ENCODE measurements around the gene RNF6. TPM values are rescaled to one million over a fixed set of nuclear protein-coding genes. Genes with fewer than 3 reads are reported as not detected.
A peak's percentile ranks its signal among the peaks of the same experiment; 100 is the strongest.

RNF6 gene
- total RNA-seq, 1 experiment from 2014 or later, result 25.6 TPM

GRCh38 chr13:26225896-26226617 is 3.9 kb upstream of the RNF6 start:
- no peak for DNase-seq (ENCODE audit: low spot score)

GRCh38 chr13:26222520-26223046 is 469 bp upstream of the RNF6 start:
- DNase-seq (ENCODE audit: low spot score), result no peak

GRCh38 chr13:26221399-26221720 is 754 bp downstream of the RNF6 start:
- no peak for DNase-seq (ENCODE audit: low spot score)

DNA sequence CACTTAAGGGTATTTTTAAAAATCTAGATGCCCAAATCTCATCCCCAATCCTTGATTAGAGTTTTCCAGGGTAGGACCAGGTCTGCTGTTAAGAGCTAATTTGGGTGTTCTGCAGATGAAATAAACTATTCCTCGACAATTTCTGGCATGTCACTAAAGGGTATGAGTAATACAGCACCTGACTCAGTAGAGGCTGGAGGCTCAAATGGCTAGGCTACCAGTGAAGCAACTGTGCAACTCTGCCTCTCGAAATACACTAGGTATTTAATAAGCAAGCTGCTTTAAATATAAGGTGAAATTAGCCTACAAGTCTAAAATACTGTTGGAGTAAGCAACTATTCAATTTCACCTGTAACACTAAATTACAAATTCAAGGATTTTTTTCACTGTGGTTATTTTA is 1.5 kb downstream of the RNF6 start:
- no peak for DNase-seq (ENCODE audit: low spot score)

DNA sequence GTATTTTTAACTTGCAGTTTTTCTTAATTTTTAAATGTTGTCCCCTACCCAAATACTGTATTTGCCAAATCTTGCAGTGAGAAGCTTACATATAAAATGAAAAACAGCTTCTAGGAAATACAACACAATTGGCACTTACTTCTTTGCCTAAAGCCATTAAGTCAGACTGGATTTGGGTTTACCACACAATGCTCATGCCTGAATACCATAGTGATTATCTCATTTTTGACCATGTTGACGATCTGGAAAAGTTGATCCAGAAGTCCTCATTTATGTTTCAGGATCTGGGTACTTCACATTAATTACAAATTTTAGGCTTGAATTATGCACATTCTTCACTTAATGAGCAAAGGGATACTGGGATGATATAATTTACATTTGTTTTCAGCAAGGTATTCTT is 2.4 kb downstream of the RNF6 start:
- DNase-seq (ENCODE audit: low spot score), result no peak

- no peak for DNase-seq (ENCODE audit: low spot score)
Measured at GRCh38 chr13:26216042-26216441, 6.1 kb downstream of the RNF6 start.

- DNase-seq (ENCODE audit: low spot score), result no peak
Measured at GRCh38 chr13:26213982-26214381, 8.1 kb downstream of the RNF6 start.

DNA sequence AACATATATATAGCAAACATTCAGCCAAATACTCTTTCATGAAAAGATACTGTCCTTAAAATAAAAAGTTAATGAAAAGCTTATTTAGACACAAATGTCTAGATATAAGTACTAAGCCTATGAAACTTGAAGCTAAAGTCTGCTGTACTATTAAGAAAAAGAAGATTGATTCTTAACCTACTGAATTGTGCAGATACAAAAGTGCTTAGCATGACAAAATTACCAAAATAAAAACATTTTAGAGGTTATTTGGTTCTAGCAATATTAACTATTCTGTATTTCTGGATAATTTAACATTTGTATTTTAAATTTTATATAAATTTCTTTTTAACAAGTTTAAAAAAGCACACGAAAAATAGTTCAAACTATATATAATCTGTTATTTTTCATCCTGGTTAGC is 8.8 kb downstream of the RNF6 start:
- DNase-seq (ENCODE audit: low spot score), result no peak

- no peak for DNase-seq (ENCODE audit: low spot score)
Measured at GRCh38 chr13:26208287-26208686, 13.8 kb downstream of the RNF6 start.

- no peak for DNase-seq (ENCODE audit: low spot score)
Measured at GRCh38 chr13:26202365-26202972, 19.6 kb downstream of the RNF6 start.

- no peak for DNase-seq (ENCODE audit: low spot score)
Measured at GRCh38 chr13:26200811-26201210, 21.3 kb downstream of the RNF6 start.

DNA sequence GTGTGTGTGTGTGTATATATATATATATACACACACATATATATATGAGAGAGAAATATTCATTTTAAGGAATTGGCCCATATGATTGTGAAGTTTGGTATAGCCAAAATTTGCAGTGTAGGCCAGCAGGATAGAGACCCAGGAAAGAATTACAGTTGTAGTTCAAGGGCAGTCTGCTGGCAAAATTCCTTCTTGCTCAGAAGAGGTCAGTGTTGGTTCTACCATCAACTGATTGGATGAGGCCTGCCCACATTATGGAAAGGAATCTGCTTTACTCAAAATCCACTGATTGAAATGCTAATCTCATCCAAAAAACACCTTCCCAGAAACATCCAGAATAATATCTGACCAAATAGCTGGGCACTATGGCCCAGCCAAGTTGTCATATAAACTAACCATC is 24.0 kb downstream of the RNF6 start:
- DNase-seq (ENCODE audit: low spot score), result no peak

- DNase-seq (ENCODE audit: low spot score), result no peak
Measured at GRCh38 chr13:26197298-26197697, 24.8 kb downstream of the RNF6 start.

GRCh38 chr13:26186995-26187394 is 35.1 kb downstream of the RNF6 start:
- DNase-seq (ENCODE audit: low spot score), result no peak

DNA sequence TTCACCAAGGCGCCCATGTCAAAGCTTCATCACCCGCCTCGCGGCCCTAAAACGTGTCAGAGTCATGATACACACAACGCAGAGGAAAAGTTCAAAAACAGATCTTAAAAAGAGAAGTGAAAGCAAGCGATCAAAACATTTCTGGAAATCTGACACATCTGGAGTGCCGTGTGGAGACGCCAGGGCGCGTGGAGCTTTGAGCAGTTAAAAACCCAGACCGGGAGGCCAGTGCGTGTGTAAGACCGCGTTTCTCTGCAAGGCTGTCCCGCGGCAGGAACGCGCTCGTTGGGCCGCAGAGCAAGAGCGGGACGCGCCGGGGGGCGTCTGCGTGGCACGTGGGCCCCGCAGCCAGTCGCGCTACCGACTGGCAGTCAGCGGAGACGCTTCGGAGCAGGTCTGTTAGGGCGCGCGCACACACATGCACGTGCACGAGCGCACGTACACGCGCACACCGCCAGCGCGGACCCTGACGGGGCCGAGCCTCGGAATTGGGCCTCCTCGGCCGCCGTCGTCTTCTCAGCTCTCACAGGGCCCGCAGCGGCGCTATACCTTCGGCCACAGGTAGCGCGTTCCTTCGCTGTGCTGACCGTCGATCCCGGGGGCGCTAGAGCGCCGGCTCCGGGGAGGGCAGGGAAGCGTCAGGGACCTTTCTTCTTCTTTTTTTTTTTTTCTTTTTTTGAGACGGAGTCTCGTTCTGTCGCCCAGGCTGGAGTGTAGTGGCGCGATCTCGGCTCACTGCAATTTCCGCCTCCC is 35.8 kb downstream of the RNF6 start:
- DNase-seq (ENCODE audit: low spot score), result peak; percentile 85

GRCh38 chr13:26185720-26186117 is 36.4 kb downstream of the RNF6 start:
- DNase-seq (ENCODE audit: low spot score), result no peak

DNA sequence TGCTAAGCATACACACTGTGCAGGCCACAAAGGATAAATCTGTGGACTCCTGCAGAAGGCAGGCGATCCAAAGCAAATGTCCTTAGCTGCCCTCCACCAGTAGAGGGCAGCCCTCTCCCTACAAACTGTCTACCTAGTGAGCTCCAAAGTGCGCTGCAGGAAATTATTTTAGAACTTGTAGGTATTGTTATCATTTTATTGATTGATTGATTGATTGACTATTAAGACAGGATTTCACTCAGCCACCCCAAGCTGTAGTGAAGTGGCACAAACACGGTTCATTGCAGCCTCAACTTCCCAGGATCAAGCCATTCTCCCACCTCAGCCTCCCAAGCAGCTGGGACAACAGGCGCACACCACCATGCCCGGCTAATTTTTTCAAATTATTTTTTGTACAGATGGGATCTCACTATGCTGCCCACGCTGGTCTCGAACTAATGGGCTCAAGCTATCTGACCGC is 37.3 kb downstream of the RNF6 start:
- peak; percentile 40 for DNase-seq (ENCODE audit: low spot score)

DNA sequence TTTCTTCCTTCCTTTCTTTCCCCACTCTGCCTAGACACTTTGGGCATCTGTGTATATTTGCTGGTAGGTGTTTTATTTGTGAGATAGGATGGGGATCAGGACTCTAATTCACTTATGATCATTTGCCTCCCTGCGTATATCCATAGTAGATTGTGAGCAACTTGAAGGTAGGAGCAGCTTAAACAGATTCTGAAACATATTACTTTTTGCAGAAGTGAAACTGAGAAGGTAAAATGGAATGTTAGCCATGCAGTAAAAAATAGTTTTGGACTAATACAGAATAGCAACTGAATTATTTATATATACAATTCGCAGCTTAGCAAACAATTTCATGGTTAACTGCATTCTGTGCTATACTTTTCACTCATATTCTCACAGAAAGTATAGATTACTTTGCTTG is 38.7 kb downstream of the RNF6 start:
- DNase-seq (ENCODE audit: low spot score), result no peak

GRCh38 chr13:26179344-26179743 is 42.8 kb downstream of the RNF6 start:
- DNase-seq (ENCODE audit: low spot score), result no peak

DNA sequence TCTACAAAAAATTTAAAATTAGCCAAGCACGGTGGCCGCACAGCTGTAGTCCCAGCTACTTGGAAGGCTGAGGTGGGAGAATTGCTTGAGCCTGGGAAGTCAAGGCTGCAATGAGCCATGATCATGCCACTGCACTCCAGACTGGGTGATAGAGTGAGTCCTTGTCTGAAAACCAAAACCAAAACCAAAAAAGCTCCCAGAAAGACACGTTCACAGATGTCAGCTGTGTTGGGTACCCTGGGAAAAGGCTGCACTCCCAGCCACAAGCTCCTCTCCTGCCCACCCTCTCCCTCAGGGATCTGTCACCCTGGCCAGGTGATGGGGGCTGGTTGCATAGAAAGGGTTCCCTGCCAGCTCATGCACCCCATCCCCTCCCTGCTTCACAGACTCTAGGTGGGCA is 53.3 kb downstream of the RNF6 start:
- no peak for DNase-seq (ENCODE audit: low spot score)

DNA sequence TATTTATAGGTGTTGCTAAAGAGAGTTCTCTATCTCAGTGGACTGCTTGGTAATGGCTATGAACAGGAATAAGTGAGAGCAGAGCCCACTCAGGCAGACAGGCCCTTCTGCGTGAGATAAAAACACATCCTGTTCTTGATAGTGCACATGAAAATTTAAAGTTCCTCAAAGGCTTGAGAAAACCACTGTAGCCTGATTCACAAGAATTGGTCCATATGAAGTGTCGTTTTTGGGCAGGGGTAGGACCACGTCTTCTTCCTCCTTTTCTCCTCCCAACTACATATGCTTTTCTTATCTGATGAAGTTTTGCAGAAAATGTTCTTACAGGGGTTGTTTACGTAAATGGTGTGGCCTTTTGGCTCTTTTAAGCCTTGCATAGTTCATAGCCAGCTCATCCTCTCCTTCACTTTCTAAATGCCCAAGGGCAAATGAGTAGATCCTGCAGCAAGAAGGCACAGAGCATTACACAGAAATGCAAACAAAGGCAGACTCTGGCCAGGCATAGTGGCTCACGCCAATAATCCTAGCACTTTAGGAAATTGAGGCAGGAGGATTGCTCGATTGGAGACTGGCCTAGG is 53.8 kb downstream of the RNF6 start:
- no peak for DNase-seq (ENCODE audit: low spot score)

DNA sequence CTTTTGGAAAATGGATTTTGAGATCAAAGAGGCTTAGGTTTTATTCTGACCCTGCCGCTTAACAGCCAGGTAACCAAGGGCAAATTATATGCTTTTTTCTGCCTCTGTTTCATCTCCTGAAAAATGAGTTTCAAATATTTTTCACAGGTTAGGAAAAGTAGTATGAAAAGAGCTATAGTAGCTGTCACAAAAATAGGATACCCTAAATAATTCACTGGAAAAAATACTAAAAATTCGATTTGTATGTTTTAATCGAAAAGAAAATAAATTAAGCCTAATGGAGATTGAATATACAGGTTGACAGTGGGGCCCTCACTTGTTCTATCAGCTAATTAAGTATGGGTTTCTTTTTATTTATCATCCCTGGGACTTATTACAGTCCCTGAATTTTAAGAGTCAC is 58.3 kb downstream of the RNF6 start:
- DNase-seq (ENCODE audit: low spot score), result no peak
